ENCODE measurements around the gene PRUNE2.
"Not testable (repeated sequence)": the region's sequence is repeated elsewhere in the genome, so short reads cannot be mapped to it uniquely, and the experiment has no call there.

PRUNE2 gene, protein sequence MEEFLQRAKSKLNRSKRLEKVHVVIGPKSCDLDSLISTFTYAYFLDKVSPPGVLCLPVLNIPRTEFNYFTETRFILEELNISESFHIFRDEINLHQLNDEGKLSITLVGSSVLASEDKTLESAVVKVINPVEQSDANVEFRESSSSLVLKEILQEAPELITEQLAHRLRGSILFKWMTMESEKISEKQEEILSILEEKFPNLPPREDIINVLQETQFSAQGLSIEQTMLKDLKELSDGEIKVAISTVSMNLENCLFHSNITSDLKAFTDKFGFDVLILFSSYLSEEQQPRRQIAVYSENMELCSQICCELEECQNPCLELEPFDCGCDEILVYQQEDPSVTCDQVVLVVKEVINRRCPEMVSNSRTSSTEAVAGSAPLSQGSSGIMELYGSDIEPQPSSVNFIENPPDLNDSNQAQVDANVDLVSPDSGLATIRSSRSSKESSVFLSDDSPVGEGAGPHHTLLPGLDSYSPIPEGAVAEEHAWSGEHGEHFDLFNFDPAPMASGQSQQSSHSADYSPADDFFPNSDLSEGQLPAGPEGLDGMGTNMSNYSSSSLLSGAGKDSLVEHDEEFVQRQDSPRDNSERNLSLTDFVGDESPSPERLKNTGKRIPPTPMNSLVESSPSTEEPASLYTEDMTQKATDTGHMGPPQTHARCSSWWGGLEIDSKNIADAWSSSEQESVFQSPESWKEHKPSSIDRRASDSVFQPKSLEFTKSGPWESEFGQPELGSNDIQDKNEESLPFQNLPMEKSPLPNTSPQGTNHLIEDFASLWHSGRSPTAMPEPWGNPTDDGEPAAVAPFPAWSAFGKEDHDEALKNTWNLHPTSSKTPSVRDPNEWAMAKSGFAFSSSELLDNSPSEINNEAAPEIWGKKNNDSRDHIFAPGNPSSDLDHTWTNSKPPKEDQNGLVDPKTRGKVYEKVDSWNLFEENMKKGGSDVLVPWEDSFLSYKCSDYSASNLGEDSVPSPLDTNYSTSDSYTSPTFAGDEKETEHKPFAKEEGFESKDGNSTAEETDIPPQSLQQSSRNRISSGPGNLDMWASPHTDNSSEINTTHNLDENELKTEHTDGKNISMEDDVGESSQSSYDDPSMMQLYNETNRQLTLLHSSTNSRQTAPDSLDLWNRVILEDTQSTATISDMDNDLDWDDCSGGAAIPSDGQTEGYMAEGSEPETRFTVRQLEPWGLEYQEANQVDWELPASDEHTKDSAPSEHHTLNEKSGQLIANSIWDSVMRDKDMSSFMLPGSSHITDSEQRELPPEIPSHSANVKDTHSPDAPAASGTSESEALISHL (N-terminal part only)

GRCh38 chr9:76905791-76906646 is at the start of gene PRUNE2:
TSS of gene PRUNE2 (minus strand) at chr9:76906114. CDS start at chr9:76905963, 151 bp downstream.
- no peak for DNase-seq (ENCODE audit: low read depth in 2 of 2, low spot score in 1 of 2)

DNA sequence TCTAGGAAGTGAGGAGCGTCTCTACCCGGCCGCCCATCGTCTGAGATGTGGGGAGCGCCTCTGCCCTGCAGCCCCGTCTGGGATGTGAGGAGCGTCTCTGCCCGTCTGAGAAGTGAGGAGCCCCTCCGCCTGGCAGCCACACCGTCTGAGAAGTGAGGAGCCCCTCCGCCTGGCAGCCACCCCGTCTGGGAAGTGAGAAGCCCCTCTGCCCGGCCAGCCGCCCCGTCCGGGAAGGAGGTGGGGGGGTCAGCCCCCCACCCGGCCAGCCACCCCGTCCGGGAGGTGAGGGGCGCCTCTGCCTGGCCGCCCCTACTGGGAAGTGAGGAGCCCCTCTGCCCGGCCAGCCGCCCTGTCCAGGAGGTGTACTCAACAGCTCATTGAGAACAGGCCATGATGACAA is 49.5 kb upstream of the PRUNE2 start:
- DNase-seq (ENCODE audit: low read depth in 2 of 2, low spot score in 1 of 2) = not testable (repeated sequence)

GRCh38 chr9:76949865-76950264 is 44.0 kb upstream of the PRUNE2 start:
- no peak for DNase-seq (ENCODE audit: low read depth in 2 of 2, low spot score in 1 of 2)

- no peak for DNase-seq (ENCODE audit: low read depth in 2 of 2, low spot score in 1 of 2)
Observed at GRCh38 chr9:76944011-76944410, 38.1 kb upstream of the PRUNE2 start.

DNA sequence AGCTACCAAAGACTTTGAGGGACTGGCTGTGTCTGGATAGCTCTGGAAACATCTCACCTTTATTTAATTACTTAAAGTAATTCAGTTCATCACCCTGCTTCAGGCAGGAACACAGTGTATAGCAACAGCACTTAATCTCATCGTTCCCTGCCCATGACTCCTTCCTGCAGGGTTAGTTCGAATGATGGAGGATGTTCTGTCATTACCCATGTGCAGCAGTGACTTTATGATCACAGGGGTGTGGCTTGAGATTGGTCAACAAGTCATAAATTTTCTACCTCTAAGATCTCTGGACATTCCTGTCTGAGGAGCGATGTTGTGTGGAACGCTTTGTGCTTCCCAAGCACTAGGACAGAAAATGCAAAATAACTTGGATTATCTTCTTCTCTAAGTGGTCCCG is 37.1 kb upstream of the PRUNE2 start:
- DNase-seq (ENCODE audit: low read depth in 2 of 2, low spot score in 1 of 2) = no peak

DNA sequence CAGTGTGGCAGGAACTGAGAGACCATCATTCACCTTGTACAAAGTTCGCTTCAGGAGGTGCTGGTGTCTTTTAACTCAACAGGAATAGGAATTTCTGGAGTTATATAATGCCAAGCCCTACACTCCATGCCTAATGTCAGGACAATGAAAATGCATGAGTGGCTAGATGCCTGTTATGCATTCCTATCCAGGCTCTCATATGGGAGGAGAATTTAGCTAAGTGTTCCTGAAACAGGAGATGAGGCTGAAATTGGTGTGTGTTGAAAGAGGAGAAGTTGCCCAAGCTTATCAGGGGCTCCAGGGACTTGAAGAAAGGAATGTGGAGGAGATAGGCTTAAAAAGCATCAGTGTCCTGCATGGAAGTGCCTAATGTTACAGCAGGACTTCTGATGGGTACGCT is 26.8 kb upstream of the PRUNE2 start:
- no peak for DNase-seq (ENCODE audit: low read depth in 2 of 2, low spot score in 1 of 2)

DNA sequence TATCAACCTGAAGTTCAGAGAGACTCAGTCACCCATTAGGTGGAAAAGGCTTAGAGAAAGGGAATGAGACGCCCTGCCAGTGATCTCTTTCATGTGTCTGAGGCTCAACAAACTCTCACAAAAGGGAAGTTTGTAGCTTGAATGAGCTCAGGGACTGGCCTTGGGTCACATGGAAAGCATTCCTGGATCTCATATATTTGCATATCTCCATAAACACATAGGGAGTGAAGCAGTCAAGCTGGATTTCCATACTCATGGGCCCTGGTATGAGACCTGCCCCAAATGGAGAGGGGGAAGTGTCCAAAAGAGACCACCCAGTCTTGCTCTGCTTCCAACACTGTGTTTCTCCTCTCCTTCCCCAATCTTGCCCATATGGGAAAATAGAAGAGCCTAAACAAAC is 26.4 kb upstream of the PRUNE2 start:
- no peak for DNase-seq (ENCODE audit: low read depth in 2 of 2, low spot score in 1 of 2)

DNA sequence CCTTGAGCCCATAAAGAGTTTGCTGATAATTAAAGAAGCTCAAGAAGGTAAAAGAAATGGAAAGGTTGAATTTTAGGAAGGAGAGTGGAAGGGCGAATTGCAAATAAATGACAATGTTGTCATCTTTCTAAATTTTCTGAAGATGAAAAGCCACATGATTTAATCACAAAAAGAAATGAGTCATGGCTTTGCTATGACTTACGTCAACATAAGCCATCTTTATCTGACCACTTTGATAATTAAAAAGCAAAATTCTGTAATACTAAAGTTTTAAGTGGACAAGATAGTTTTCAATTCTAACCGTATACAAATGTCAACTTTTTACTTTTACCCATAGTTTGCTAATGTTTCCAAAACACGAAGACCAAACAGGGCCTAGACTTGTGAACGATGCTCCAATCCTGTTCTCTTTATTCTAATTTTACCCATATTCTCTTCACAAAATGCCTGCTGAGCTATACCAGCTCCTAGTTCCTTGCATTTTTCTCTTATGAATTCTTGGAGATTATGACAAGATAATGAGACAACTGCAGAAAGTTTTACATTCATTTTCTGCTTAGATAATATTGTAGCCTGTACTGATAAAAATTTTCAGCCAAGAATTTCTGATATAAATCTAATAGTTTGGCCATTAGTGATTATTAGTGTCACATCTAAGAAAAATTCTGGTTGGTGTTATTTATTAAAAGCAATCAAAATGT is 21.8 kb upstream of the PRUNE2 start:
- no peak for DNase-seq (ENCODE audit: low read depth in 2 of 2, low spot score in 1 of 2)

- no peak for DNase-seq (ENCODE audit: low read depth in 2 of 2, low spot score in 1 of 2)
Observed at GRCh38 chr9:76926846-76927245, 20.9 kb upstream of the PRUNE2 start.

DNA sequence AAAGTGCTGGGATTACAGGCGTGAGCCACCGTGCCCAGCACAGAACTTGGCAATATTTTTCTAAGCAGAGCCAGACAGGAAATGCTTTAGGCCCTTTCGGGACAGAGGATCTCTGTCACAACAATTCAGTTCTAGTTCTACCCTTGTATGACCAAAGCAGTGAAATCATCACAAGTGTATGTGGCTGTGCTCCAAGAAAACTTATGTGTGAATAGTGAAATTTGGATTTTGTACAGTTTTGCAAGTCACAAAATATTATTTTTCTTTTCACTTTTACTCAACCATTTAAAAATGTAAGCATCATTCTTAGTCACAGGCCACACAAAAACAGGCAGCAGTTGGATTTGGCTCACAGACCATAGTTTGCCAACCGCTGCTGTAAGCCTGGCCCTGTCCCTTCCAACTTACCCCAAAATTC is 20.4 kb upstream of the PRUNE2 start:
- DNase-seq (ENCODE audit: low read depth in 2 of 2, low spot score in 1 of 2) = no peak

- DNase-seq (ENCODE audit: low read depth in 2 of 2, low spot score in 1 of 2) = no peak
Observed at GRCh38 chr9:76921165-76921564, 15.3 kb upstream of the PRUNE2 start.

GRCh38 chr9:76917299-76917698 is 11.4 kb upstream of the PRUNE2 start:
- DNase-seq (ENCODE audit: low read depth in 2 of 2, low spot score in 1 of 2) = no peak

GRCh38 chr9:76916231-76916630 is 10.3 kb upstream of the PRUNE2 start:
- no peak for DNase-seq (ENCODE audit: low read depth in 2 of 2, low spot score in 1 of 2)

GRCh38 chr9:76913467-76913866 is 7.6 kb upstream of the PRUNE2 start:
- no peak for DNase-seq (ENCODE audit: low read depth in 2 of 2, low spot score in 1 of 2)

GRCh38 chr9:76912636-76913275 is 6.8 kb upstream of the PRUNE2 start:
- DNase-seq (ENCODE audit: low read depth in 2 of 2, low spot score in 1 of 2) = no peak

GRCh38 chr9:76911971-76912370 is 6.1 kb upstream of the PRUNE2 start:
- no peak for DNase-seq (ENCODE audit: low read depth in 2 of 2, low spot score in 1 of 2)

GRCh38 chr9:76910861-76911260 is 4.9 kb upstream of the PRUNE2 start:
- DNase-seq (ENCODE audit: low read depth in 2 of 2, low spot score in 1 of 2) = no peak

GRCh38 chr9:76906647-76906975 is 697 bp upstream of the PRUNE2 start:
- DNase-seq (ENCODE audit: low read depth in 2 of 2, low spot score in 1 of 2) = no peak

GRCh38 chr9:76904661-76905457 is 1.1 kb downstream of the PRUNE2 start:
- DNase-seq (ENCODE audit: low read depth in 2 of 2, low spot score in 1 of 2) = no peak
